Osteocyte (in vitro differentiated cells): ENCODE measurements around the gene TMC5. TPM values are rescaled to one million over a fixed set of nuclear protein-coding genes. Genes with fewer than 3 reads are reported as not detected.

ENCODE experiments used
- DNase-seq: peaks from one replicate; pipeline ENCODE4 v3.0.0; 2021; ENCODE audit warnings: mixed read lengths; ENCODE audit not compliant: unreplicated experiment; ENCODE audit errors: extremely low spot score
- H3K27ac Mint-ChIP-seq: one replicate; pipeline ENCODE4 v1.8.0; 2021; ENCODE audit warnings: mild to moderate bottlenecking, mixed read lengths; ENCODE audit not compliant: unreplicated experiment
- H3K27me3 Mint-ChIP-seq: one replicate; pipeline ENCODE4 v1.8.0; 2021; ENCODE audit warnings: mixed read lengths; ENCODE audit not compliant: unreplicated experiment
- H3K36me3 Mint-ChIP-seq: one replicate; pipeline ENCODE4 v1.8.0; 2021; ENCODE audit warnings: mixed read lengths; ENCODE audit not compliant: unreplicated experiment
- H3K4me1 Mint-ChIP-seq: one replicate; pipeline ENCODE4 v1.8.0; 2021; ENCODE audit warnings: mixed read lengths; ENCODE audit not compliant: unreplicated experiment
- H3K4me3 Mint-ChIP-seq: one replicate; pipeline ENCODE4 v1.8.0; 2021; ENCODE audit warnings: mild to moderate bottlenecking, moderate library complexity, mixed read lengths; ENCODE audit not compliant: unreplicated experiment
- H3K9me3 Mint-ChIP-seq: one replicate; pipeline ENCODE4 v1.8.0; 2021; ENCODE audit warnings: mixed read lengths; ENCODE audit not compliant: unreplicated experiment
- total RNA-seq: library from RNA; stranded (reverse); gene quantifications from 2 replicates; pipeline ENCODE4 v1.2.1, GENCODE V29; 2021
- TF ChIP-seq, protein P1 (sequence below): fragments of 200-600 bp; sonication (generic); IDR thresholded peaks from 2 replicates; pipeline ENCODE4 v1.5.0; 2021; ENCODE audit warnings: antibody characterized with exemption, mild to moderate bottlenecking, moderate library complexity

TMC5 gene
- total RNA-seq, 1 donor from 2014 or later = not detected

DNA sequence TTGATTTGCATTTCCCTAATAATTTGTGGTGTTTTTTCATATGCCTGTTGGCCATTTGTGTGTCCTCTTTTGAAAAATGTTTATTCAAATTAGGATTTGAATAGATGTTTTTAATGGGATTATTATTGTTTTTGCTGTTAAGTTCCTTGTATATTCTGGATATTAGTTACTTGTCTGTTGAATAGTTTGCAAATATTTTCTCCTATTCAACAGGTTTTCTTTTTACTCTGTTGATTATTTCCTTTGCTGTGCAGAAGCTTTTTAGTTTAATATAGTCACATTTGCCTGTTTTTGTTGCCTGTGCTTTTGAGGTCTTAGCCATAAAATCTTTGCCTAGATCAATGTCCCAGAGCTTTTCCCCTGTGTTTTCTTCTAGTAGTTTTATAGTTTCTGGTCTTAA lies 94.6 kb downstream of the TMC5 start:
- Mint-ChIP-seq H3K9me3 (peaks cover 12% of the 10 kb centered on the region), H3K4me1 (peaks cover 10% of the 10 kb centered on the region), H3K4me3 (no peak overlapping the region), H3K36me3 (peaks cover 39% of the 10 kb centered on the region), H3K27me3 (no peaks in the 10 kb centered on the region), H3K27ac (no peak overlapping the region)
- DNase-seq = no peak
- TF ChIP-seq, protein P1, sequence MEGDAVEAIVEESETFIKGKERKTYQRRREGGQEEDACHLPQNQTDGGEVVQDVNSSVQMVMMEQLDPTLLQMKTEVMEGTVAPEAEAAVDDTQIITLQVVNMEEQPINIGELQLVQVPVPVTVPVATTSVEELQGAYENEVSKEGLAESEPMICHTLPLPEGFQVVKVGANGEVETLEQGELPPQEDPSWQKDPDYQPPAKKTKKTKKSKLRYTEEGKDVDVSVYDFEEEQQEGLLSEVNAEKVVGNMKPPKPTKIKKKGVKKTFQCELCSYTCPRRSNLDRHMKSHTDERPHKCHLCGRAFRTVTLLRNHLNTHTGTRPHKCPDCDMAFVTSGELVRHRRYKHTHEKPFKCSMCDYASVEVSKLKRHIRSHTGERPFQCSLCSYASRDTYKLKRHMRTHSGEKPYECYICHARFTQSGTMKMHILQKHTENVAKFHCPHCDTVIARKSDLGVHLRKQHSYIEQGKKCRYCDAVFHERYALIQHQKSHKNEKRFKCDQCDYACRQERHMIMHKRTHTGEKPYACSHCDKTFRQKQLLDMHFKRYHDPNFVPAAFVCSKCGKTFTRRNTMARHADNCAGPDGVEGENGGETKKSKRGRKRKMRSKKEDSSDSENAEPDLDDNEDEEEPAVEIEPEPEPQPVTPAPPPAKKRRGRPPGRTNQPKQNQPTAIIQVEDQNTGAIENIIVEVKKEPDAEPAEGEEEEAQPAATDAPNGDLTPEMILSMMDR = no peak

DNA sequence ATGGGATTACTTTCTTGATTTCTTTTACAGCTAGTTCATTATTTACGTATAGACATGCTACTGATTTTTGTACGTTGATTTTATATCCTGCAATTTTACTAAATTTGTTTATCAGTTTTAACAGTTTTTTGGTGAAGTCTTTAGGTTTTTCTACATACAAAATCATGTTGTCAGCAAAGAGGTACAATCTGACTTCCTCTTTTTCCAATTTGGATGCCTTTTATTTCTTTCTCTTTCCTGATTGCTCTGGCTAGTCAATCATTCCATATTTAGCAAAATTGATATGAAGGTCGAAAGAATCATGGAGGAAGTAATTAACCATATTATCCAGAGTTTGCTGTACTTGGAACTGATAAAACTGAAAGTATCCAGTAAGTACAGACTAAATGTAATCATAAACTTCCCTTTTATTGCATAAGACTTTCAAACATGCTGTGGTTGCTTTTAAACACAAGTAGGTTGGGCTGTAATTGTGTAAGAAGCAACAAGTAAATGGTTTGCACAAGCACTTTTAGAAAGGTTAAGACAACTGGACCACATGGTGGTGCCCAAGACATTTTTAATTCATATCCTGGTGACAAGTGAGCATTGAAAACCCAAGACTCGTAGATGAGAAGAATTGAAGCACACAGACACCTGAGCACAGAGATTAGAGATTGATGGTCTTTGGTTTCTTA lies 95.8 kb downstream of the TMC5 start:
- Mint-ChIP-seq H3K27me3 (no peaks in the 10 kb centered on the region), H3K27ac (no peak overlapping the region), H3K4me1 (peaks cover 20% of the 10 kb centered on the region), H3K9me3 (peaks cover 12% of the 10 kb centered on the region), H3K4me3 (no peak overlapping the region), H3K36me3 (peaks cover 37% of the 10 kb centered on the region)
- TF ChIP-seq, protein P1 = no peak
- no peak for DNase-seq

DNA sequence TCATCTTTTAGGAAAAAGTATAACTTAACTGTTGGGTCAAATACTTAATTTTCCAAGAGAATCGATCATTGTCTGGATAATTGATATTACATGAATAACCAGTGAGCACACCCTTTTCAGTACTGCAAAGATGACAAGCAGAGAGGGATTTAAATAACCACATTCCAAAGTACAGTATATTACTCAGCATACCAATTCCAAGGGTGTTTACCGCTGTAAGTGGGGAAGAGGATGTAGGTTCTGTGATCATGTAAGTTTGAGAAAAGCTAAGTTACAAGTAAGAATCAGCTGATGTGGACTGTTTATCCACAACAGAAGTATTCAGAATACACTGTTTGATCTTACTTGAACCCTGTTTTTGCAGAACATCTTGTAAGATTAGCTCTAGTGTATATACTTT lies 98.1 kb downstream of the TMC5 start:
- Mint-ChIP-seq H3K27ac (no peak overlapping the region), H3K9me3 (peaks cover 12% of the 10 kb centered on the region), H3K4me3 (no peak overlapping the region)

DNA sequence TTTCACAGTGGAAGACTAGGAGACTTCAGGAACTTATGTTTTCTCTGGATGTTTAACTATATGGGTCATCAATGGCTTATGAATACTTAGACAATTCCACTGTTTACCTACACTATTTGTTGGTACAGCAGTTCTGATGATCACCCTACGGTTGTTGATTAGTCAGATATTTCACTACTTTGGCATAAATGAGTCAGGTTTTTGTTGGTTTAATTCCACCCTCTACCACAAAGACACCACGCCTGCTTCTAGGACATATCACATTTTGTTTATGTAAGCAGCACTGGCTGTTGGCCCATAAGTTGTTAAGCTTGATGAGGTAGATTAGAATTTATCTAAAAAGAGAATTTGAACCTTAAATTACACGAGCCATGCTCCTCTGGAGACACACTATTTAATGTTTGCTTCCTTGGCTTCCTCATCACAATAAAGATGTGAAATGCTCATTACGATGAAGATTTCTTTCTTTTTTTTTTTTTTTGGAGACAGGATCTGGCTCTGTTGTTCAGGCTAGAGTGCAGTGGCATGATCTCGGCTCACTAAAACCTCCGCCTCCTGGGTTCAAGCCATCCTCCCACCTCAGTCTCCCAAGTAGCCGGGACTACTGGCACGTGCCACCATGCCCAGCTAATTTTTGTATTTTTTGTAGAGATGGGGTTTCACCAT lies 99.9 kb downstream of the TMC5 start:
- Mint-ChIP-seq H3K9me3 (peaks cover 9% of the 10 kb centered on the region), H3K36me3 (peaks cover 28% of the 10 kb centered on the region), H3K27me3 (no peaks in the 10 kb centered on the region), H3K27ac (peak overlapping the region; percentile 0), H3K4me1 (peaks cover 51% of the 10 kb centered on the region), H3K4me3 (no peak overlapping the region)
- DNase-seq = no peak
- TF ChIP-seq, protein P1 = no peak

More for the DNA sequence above, 98.1 kb downstream of the TMC5 start:
- no peak for DNase-seq
- H3K4me1 Mint-ChIP-seq = peaks cover 39% of the 10 kb centered on the region
- TF ChIP-seq, protein P1 = no peak
- H3K27me3 Mint-ChIP-seq = no peaks in the 10 kb centered on the region
- H3K36me3 Mint-ChIP-seq = peaks cover 37% of the 10 kb centered on the region

DNA sequence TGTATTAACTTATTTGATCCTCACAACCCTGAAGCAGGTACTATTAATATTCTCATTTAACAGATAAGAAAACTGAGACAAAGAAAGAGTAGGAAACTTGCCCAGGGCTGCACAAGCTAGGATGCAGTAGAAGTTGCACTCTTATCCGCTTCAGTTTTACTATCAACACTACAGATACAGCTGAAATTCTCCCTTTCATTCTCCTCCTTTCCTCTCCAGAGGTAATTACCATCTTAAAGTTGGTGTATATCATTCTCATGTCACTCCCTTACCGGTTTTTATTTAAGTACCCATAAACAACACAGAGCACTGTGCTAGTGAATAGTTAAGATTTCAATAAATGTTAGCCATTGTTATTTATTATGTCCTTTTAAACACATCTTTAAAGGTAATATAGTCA lies 100.7 kb downstream of the TMC5 start:
- no peak for DNase-seq
- TF ChIP-seq, protein P1 = no peak
- Mint-ChIP-seq H3K4me3 (no peak overlapping the region), H3K36me3 (peaks cover 20% of the 10 kb centered on the region), H3K27me3 (no peaks in the 10 kb centered on the region), H3K9me3 (peaks cover under 1% of the 10 kb centered on the region), H3K4me1 (peaks cover 51% of the 10 kb centered on the region), H3K27ac (no peak overlapping the region)
